Measurements from ENCODE around the gene HDAC8. TPM values are rescaled to one million over a fixed set of nuclear protein-coding genes. Genes with fewer than 3 reads are reported as not detected.

Gene HDAC8
- total RNA-seq, 1 donor from 2014 or later, result 27.0 TPM

- H3K9me3 ChIP-seq, result no peaks in the 10 kb centered on the region
- no peaks in the 10 kb centered on the region for H3K27me3 ChIP-seq
- intact Hi-C loops (cut with DNase I), result no loop called here
- H3K4me3 ChIP-seq, result no peak overlapping the region
- ATAC-seq (no peak), DNase-seq (no peak)
- peaks cover 3% of the 10 kb centered on the region for H3K4me1 ChIP-seq
- no peak for TF ChIP-seq CTCF (IDR thresholded peaks at IDR 0.05)
- no peak overlapping the region for H3K27ac ChIP-seq
- H3K36me3 ChIP-seq, result no peaks in the 10 kb centered on the region
Observed at GRCh38 chrX:72313707-72314641, 258.7 kb downstream of the HDAC8 start.

- peak; percentile 55 for ATAC-seq
- intact Hi-C loops (cut with DNase I), result no loop called here
- no peak for DNase-seq
- H3K27me3 ChIP-seq, result peaks cover 3% of the 10 kb centered on the region
- no peak overlapping the region for H3K27ac ChIP-seq
- H3K4me3 ChIP-seq, result no peak overlapping the region
- H3K36me3 ChIP-seq, result no peaks in the 10 kb centered on the region
- no peak for TF ChIP-seq CTCF (IDR thresholded peaks at IDR 0.05)
- peaks cover 7% of the 10 kb centered on the region for H3K4me1 ChIP-seq
- H3K9me3 ChIP-seq, result no peaks in the 10 kb centered on the region
Observed at GRCh38 chrX:72312311-72312940, 260.2 kb downstream of the HDAC8 start.

DNA sequence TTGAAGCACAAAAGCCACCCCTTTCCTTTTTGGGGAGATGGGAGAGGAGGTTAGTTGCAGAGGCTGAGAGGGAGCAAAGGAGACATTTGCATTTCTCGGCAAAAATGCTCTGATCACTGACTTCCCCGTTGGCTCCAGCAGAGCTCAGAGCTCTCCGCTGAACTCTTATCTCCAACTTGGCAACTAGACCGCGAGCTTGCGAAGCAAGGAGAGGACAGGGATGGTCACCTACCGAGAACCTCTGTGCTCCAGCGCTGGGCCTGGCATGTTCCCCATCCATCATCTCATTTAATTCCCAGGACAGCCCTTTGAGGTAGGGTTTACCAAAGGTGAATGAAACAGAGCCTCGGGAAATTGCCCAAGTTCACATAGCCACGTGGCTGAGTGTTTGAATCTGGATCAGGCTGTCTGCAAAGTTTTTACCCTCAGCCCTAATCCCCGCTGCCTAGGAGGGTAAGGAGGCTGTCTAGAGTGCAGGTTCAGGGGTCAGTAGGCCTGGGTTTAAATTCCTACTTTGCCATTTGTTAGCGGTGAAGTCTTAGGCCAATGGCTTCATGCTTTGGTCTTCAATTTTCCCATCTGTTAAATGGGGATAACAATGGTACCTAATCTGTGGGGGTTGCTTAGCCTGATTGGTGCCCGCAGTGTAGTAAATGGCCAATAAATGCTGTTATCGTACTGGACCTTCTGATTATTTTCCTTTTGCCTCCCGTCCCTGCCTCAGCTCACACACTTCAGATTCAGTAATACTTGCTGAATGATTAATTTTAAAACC is 263.2 kb downstream of the HDAC8 start:
- H3K9me3 ChIP-seq, result no peaks in the 10 kb centered on the region
- DNase-seq, result no peak
- peak overlapping the region; percentile 30 for H3K4me3 ChIP-seq
- H3K27me3 ChIP-seq, result peaks cover 3% of the 10 kb centered on the region
- no peak for ATAC-seq
- no peak overlapping the region for H3K27ac ChIP-seq
- intact Hi-C loops (cut with DNase I), result no loop called here
- TF ChIP-seq CTCF (IDR thresholded peaks at IDR 0.05), result no peak
- H3K4me1 ChIP-seq, result peaks cover 7% of the 10 kb centered on the region
- H3K36me3 ChIP-seq, result no peaks in the 10 kb centered on the region

DNA sequence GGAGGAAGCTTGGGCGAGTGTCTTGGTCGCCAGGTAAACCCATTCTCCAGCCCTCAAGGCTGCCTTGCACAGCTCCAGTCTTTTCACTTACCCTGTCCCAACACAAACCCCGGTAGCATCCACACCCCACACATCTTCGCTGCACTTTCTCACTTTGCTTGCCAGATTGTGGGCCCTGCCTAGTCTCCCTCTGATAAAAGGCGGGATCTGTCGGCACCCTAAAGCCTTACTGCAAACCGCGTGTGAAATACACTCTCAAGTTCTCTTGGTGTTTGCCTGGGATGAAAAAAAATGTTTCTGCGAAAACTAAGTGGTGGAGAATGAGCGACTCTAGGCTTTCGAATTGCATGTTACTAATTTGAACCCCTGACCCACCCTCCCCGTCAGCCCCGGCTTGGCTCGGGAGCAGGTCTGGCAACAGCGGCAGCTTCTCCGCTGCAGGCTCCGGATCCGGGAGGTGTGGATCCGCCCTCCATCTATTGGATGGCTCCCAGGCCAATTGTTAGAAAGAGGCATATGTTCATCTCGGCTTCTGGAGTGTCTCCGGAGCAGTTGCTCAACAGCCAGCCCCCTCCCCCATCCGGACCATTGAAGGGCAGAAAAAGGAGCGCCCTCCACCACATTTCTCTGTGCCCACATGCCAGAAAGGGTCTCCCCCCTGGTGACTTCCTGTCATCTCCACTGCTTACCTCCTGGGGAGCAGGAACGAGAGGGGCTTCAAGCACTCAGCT is 263.9 kb downstream of the HDAC8 start:
- H3K4me1 ChIP-seq, result peaks cover 7% of the 10 kb centered on the region
- no peak for TF ChIP-seq CTCF (IDR thresholded peaks at IDR 0.05)
- peak overlapping the region; percentile 30 for H3K4me3 ChIP-seq
- H3K36me3 ChIP-seq, result no peaks in the 10 kb centered on the region
- H3K9me3 ChIP-seq, result no peaks in the 10 kb centered on the region
- no peak overlapping the region for H3K27ac ChIP-seq
- peaks cover 6% of the 10 kb centered on the region for H3K27me3 ChIP-seq
- intact Hi-C loops (cut with DNase I), result no loop called here
- DNase-seq (peak; percentile 67), ATAC-seq (peak; percentile 78)

- no peak for TF ChIP-seq CTCF (IDR thresholded peaks at IDR 0.05)
- no peak for DNase-seq
- Histone ChIP-seq H3K4me1 (peaks cover 7% of the 10 kb centered on the region), H3K9me3 (no peaks in the 10 kb centered on the region), H3K27ac (no peak overlapping the region), H3K4me3 (peak overlapping the region; percentile 30), H3K36me3 (no peaks in the 10 kb centered on the region), H3K27me3 (peaks cover 7% of the 10 kb centered on the region)
- intact Hi-C loops (cut with DNase I), result no loop called here
- no peak for ATAC-seq
Observed at GRCh38 chrX:72308209-72308565, 264.5 kb downstream of the HDAC8 start.

All from upper lobe of right lung (tissue), 1 donor.